Hematopoietic multipotent progenitor cell treated with erythropoietin and hydrocortisone succinate and interleukin-3 and kit ligand, for 6 days (in vitro differentiated cells): ENCODE measurements around the gene TRIAP1.
A peak's percentile ranks its signal among the peaks of the same experiment; 100 is the strongest.

Experiments used
- DNase-seq: peaks from one replicate; pipeline ENCODE4 v3.0.0-alpha.2; 2015

TRIAP1 gene

DNA sequence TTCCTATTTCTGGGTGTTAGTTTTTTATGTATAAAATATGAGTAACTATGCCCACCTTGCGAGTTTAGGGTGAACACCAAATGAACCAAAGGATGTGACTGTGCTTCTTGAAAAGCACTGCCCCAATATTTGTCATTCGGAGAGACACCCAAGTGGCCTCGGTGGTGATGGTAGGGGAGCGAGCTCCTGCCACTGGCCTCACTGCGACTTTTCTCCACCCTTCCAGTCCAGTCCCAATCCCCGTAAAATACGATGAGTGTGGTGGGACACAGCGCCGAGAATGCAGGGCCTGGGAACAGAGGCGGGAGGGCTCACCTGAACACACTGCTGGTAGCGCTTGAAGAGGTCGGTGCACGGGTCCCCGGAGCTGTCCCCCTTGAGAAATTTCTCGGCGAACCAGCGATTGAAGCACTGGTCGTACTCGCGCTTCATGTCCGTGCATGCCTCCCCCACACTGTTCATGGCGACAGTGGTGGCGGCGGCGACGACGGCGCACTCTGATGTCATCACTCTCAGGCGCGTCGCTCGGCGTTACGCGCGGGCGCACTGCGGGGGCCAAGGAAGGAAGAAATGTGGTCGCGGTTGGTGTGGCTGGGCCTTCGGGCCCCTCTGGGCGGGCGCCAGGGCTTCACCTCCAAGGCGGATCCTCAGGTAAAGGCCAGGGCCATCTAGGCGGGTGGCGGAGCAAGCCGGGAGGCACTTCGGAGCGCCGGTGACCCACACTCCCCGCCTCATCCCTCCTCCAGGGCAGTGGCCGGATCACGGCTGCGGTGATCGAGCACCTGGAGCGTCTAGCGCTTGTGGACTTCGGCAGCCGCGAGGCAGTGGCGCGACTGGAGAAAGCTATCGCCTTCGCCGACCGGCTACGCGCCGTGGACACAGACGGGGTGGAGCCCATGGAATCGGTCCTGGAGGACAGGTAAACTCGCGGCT is at the start of gene TRIAP1, which contains the start of gene GATC:
TRIAP1 (minus strand) TSS at position 474 of the 933 bp plus-strand sequence; CDS start at position 462, 12 bp downstream.
GATC (plus strand) TSS at position 534 of the 933 bp plus-strand sequence; CDS start at position 571, 37 bp downstream.
- peak; percentile 90 for DNase-seq

DNA sequence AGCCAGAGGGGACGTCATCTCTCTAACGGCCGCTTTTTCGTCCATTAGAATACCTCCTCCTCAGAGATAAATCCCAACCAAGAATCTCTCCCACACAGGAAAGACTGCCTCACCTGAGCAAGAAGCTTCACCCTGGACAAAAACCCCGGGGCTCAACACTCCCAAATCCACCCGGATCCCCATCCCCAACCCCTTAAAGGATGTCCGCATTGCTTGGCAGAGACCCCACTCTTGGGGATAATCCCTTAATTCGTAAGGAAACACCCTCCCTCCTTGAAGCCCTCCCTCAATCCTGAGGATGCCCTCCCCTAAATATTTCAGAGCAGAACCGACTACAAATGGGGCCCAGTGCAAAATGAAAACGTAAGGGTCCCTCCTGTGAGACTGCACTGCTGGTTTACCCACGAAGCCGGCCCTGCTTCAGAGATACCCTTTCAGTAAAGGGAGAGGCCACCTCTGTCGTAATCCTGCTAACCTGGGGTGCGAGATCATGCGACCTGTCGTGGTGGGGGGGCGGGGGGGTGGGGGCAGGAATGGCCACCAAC is 49.1 kb upstream of the TRIAP1 start:
- no peak for DNase-seq

DNA sequence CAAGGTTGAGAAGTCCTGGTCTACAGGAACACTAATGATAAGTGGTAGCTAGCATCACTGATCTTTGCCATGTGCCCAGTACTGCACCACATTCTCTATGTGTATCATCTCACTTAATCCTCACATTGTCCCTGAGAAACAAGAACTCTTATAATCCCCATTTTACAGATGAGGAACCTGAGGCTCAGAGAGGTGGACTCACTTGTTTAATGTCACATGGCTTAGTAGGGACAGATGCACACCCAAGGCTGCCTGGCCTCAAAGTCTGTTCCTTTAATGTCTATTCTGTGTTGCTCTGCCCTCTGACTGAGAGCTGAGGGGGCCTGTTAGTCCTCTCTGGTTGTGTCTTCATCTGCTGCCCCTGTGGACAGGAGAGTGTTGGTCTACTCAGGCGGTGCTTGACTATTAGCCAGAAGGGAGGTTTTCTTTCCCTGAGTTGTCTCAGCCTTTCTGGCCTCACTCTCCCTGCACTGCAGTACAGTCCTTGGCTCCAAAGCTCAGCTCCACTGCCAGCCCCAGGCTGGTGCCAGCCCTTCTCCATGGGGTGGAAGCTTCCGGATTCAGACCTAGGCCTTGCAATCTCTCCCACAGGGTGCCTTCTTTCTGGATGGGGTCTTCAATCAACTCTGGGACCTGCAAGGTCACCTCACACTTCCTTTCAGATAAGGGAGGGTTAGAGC is 44.8 kb upstream of the TRIAP1 start:
- no peak for DNase-seq

DNA sequence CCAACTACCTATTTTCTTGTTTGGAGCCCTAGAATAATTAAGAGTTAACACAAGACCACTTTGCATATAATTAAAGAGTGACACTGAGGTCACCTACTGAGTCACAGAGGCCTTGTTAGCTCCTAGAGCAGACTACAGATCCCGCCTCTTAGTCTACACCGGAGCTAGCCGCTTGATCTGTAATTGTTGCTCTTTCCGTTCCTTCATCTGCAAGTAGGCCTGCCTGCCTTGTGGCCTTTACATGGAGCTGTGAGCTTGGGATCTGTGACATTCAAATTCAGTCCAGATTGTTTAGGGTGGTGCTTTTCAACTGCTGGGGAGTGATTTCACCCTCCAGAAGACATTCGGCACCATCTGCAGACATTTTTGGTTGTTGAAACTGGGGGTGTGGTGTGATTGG is 44.1 kb upstream of the TRIAP1 start:
- DNase-seq, result no peak

DNA sequence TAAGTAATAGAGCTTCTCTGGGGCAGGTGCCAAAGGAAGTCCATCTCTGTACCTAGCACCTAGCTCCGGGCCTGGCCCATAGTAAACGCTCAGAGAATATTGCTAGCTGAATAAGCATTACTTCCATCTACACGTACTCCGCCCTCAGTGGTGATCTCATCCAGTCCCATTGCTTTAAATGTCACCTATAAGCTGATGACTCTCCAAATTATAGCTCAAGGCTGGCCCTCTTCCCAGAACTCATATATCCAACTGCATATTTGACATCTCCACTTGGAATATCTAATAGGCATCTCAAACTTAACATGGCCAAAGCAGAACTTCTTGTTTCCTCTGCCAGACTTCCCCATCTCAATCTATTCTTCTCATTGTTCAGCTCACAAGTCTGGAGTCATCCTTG is 42.8 kb upstream of the TRIAP1 start:
- peak; percentile 1 for DNase-seq

DNA sequence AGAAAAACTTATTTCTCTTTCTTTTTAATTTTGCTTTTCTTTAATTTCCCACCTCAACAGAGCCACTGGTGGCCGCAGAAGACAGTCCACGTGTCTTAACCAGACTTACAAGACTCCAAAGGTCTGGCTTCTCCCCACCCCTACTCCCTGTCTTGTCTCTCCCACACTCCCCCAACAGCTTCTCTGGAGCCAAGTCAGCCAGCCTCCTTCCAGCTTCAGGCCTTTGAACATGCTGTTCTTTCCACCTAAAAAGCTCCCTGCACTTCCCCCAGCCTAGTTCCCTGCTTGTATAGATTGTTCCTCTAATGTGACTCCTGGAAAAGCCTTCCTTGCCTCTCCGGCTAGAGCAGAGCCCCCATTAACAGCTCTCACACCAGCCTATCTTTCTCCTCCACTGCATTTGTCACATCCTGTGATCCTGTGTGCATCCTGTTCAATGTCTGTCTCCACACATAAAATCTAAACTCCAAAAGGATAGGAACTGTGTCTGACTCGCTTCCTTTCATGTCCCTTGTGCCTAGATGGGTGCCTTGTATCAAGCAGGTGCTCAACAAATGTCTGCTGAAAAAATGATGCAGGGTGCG is 42.0 kb upstream of the TRIAP1 start:
- no peak for DNase-seq

DNA sequence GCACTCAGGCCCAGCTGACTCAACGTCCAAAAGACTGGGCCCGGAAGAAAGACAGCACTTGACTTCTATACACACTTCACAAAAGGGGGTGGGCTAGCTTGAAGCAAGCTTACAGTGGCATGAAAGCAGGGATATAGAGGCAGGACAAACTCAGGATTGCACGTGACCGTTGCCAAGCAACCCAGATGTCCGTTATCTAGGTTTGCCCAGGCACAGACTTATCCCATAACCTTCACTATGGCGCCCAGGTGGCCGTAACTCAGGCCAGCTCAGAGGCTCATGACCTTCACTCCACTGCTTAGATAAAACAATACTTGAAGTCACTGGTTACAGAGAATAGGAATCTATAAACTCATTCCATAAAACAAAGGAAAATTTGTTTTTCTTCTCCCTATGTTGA is 41.4 kb upstream of the TRIAP1 start:
- peak; percentile 72 for DNase-seq

DNA sequence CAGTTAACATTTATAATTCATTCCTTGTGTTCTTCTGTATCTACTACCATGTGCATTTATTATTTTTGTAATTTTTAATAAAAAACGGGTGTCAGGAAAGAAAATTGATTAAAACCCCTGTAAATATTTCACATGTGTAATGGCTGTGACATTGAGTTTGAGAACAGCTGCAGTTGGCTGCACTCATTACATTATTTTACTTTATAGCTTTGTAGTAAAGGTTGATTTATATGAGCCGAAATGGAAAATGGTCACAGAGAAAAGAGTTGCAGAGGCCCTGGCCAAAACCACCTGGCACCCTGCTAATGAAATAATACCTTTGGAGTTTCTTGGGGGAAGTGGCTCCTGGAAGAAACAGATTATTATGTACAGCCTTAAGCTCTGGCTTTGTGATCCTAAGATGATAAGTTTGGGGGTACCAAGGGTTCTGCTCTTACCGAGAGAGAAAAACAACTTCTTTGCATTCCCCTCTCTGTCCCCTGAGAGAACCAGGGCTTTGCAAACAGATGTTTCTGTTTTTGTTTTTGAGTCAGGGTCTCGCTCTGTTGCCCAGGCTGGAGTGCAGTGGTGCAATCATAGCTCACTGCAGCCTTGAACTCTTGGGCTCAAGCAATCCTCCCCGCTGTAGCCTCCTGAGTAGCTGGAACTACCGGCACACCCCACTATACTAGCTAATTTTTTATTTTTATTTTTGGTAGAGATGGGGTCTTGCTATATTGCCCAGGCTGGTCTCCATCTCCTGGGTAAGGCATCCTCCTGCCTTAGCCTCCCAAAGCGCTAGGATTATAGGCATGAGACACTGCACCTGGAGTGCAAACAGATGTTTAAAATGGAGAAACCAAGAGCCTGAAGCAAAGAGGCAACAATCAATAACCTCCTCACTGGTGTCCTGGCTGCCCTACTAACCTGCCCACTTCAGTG is 40.0 kb upstream of the TRIAP1 start:
- no peak for DNase-seq

DNA sequence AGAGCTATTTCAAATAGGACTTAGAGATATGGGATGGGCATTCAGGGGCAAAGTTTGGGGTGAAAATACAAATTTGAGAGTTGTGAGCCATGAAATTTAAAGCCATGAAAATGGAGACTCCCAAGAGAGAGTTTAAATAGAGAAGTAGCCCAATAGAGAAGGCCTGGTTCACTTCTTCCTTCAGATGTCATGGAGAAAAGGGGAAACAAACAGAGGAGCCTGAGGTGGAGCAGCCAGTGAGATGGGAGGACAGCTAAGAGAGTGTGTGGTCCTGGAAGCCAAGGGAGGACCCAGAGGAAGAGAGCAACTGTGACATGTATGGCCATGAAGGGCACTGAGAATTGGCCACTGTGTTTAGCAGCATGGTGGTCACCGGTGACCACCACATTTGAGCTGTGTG is 37.4 kb upstream of the TRIAP1 start:
- DNase-seq, result no peak

DNA sequence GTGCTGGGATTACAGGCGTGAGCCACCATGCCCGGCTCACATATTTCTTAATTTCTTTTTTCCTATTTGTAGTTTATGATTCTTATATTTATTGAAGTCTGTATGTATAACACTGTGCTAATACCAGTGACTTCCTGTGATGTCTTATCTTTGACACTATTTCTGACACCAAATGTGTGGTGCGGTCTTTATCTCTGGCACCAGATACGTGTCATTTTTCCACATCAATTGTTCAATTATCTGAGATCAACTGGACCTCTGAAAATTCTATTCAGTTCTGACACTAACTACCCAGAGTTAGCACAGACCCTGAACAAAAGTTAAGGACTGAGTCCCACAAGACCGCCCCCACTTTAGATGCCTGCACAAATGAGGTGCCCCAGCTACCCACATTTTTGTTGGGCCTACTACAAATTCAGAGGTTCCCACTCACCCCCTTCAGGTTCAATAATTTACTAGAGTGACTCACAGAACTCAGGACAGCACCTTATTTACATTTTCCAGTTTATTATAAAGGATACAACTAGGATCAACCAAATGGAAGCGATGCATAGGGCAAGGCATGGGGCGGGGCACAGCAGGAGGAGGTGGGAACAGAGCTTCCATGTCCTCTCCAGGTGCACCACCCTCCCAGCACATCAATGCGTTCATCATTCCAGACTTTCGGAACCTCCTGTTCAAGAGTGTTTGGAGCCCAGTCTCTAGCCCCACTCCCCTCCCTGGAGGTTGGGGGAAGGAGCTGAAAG is 35.0 kb upstream of the TRIAP1 start:
- peak; percentile 69 for DNase-seq

DNA sequence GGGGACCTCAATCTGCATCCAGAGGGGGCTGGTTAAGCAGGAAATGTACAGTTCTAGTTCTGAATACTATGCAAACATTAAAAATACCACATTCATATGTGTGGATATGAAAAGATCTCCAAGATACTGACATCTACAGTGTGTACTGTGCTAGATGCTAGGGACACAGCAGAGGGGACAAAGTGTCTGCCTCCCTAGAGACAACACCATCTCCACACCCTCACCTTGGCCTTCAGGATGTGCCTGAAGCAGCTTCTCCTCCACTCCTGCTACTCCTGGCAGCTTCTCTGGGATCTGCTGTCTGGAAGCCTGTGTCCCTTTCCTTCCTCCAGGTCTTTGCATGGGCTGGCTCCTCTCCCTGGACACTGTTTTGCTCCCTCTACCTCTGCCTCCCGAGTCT is 34.0 kb upstream of the TRIAP1 start:
- no peak for DNase-seq

DNA sequence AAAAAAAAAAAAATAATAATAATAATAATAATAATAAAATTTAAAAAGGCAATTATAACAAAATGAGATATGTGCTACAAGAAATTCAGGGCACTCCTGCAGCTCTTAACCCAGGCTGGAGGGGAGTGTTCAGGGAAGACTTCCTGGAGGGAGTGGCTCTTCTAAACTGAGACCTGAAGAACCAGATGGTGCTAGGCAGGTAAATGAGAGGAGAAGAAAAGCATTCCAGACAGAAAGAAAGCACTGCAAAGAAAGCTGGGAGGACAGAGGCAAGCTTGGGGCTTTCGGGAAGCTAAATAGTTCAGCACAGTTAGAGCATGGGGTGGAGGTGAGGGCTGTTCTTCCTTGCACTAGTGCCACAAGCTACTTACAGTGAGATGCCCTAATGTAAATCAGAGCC is 33.3 kb upstream of the TRIAP1 start:
- DNase-seq, result peak; percentile 20

DNA sequence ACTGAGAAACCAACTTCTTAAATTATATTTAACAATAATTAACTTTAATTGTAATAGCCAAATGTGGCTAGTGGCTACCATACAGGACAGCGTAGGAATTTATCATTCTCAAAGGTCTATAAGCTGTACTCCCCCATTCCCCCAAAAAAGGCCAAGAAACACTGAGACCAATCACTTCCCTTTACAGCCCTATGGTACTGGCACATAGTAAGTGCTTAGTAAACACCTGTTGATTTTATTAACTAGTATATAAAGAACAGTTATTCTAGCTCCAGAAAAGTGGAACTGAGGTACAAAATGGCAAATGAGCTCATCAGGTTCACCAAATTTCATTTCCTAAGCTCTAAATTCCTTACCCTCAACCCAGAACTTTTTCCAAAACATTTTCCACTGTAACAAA is 29.5 kb upstream of the TRIAP1 start:
- DNase-seq, result no peak

DNA sequence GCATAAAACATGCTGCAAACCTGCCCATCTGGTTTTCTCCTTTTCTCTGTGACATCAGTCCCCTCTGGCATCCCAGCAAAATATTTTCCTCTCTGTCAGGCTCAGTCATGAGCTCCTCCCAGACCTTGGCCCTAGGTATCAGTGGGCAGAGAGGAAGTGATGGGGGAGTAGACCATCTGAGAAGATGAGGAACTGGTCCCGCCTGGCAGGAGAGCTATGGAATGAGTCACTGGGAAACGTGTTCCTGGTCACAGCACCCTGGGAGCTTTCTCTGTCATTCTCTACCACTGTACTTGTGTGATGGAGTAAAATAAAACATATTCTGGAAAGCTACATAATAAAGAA is 28.4 kb upstream of the TRIAP1 start:
- DNase-seq, result peak; percentile 27

DNA sequence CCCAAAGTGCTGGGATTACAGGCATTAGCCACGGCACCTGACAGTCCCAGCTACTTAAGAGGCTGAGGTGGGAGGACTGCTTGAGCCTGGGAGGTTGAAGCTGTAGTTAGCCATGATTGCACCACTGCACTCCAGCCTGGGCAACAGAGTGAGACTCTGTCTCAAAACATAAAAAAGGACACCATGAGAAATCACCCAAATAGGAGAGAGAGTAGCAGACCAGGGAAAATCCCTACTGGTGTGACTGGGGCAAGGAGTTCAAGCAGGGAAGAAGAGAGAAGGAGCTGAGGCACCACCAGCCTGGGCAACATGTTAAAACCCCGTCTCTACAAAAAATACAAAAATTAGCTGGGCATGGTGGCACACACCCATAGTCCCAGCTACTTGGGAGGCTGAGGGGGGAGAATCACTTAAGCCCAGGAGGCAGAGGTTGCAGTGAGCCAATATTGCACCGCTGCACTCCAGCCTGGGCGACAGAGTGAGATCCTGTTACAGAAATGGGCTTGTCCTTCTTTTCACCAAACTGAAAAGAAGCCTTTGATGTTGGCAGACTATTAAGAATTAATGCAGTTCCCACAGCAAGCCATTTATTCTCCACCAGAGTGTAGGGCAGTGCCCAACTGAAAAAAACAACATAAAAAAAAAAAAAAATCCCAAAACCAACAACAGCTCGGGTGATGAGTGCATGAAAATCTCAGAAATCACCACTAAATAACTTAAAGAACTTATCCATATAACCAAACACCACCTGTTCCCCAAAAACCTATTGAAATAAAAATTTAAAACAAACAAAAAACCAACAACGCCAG is 27.8 kb upstream of the TRIAP1 start:
- no peak for DNase-seq

DNA sequence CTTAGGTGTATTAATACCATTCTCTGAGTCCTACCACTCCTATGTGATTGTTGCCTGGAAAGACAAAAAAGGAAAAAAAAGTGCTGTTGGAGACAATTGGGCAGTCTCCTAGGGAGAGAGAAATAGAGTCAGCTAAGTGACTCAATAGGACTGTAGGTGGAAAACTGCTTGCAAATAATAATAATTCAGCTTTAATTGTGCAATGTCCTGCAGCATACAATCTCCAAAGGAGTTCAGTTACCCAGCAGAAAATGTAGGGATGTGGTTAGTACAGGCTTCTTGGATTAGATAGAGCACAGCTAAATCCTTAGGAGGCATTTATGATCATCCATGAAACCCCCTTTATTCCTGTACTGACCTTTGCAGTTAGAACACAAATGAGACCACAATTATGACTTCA is 26.3 kb upstream of the TRIAP1 start:
- DNase-seq, result no peak

DNA sequence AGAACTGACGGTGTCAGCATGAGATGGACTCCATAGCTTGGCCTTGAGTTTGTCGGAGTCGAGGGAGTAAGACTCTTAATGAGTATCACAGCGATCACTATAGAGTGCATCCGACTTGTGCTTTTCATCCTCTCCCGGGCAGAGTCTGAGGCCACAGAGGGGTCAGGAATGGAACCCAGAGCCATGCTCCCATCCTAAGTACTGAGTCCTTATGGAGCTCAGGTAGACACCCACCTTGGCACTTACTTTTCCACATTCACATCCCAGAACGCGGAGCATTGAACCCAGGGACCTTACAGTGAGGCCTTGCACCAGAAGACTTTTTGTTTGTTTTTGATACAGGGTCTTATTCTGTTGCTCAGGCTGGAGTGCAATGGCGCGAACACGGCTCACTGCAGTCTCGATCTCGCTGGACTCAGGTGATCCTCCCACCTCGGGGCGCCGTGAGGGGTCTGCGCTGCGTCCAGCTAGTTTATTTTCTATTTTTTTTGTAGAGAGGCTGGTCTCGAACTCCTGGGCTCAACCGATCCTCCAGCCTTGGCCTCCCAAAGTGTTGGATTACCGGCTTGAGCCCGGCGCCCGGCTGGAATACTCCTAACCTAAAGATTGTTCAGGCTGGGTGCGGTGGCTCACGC is 24.1 kb upstream of the TRIAP1 start:
- peak; percentile 61 for DNase-seq

DNA sequence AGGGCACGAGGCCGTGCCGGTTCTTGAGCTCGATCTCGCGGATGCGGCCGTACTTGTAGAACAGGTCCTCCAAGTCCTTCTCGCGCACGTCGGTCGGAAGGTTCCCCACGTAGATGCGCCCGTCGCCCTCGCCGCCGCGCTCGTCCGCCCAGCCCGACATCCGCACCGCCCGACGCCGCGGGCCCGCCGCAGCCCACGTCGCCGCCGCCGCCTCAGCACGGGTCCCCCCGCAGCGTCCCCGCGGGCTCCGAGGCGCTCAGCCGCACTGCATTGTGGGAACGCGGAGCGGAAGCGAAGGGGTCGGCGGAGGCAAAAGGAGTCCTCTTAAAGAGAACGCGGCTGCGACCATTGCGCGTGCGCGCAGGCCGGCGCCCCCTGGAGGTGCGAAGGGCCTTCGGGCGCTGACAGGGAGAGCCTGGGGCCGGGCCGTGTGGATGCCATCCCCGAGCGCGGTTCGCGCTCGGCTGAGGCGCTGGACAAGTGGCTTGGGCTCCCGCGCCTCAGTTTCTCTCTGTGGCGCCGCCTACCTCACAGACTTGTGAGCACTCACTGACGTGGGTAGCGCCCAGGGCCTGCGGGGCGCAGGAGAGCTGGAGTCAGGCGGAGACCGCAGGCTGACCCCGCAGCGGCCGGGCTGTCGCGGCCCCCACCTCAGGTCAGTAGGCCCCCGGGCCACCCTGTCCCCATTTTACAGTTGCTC is 23.4 kb upstream of the TRIAP1 start, which contains the start of gene SRSF9:
SRSF9 (minus strand) TSS at position 299 of the 700 bp plus-strand sequence; CDS start at position 160, 139 bp downstream.
- DNase-seq, result peak; percentile 97

DNA sequence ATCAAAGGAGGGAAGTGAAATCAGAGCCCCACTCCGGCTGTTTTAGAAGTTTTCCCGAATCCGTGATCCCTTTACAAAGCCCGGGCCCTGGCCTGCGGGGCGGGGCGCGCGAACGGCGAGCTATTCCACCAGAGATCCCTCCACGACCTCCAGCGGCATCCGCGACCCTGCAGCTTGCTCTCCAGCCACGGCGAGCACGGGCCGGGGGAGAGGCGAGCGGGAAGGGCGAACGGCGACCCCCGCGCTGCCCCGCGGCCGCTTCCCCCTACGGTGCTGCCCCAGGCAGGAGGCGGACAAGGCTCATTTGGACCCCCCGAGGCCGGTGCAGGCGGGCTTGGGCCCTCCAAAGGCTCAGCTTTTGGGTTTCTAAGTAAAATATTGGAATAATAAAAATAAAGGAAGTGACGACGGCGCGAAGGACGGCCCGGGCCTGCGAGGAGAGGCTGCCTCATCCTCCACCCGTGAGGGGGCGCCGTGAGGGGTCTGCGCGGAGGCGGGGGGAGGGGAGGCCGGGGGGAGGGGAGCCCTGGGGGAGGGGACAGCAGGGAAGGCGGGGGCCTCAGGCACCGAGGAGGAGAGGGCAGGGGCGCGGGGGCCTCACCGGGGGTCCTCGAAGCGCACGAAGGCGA is 22.8 kb upstream of the TRIAP1 start:
- DNase-seq, result peak; percentile 53
